HFF-Myc (cell line): Measurements from ENCODE around the gene LONP1.
A peak's percentile ranks its signal among the peaks of the same experiment; 100 is the strongest.

Experiments used
- DNase-seq: peaks from one replicate; pipeline ENCODE4 v3.0.0-alpha.2; 2011; ENCODE audit warnings: low read depth; ENCODE audit errors: extremely low read depth
- H3K4me3 ChIP-seq: replicated peaks from 2 replicates; pipeline ENCODE4 v1.5.1; 2011; ENCODE audit warnings: low read depth, mild to moderate bottlenecking, control low read depth, low read length
- TF ChIP-seq, protein P1 (sequence below): IDR thresholded peaks from 2 replicates; pipeline ENCODE4 v1.5.1; 2012; ENCODE audit warnings: mild to moderate bottlenecking, low read depth, low read length, control low read depth; ENCODE audit errors: missing control alignments

LONP1 gene, protein sequence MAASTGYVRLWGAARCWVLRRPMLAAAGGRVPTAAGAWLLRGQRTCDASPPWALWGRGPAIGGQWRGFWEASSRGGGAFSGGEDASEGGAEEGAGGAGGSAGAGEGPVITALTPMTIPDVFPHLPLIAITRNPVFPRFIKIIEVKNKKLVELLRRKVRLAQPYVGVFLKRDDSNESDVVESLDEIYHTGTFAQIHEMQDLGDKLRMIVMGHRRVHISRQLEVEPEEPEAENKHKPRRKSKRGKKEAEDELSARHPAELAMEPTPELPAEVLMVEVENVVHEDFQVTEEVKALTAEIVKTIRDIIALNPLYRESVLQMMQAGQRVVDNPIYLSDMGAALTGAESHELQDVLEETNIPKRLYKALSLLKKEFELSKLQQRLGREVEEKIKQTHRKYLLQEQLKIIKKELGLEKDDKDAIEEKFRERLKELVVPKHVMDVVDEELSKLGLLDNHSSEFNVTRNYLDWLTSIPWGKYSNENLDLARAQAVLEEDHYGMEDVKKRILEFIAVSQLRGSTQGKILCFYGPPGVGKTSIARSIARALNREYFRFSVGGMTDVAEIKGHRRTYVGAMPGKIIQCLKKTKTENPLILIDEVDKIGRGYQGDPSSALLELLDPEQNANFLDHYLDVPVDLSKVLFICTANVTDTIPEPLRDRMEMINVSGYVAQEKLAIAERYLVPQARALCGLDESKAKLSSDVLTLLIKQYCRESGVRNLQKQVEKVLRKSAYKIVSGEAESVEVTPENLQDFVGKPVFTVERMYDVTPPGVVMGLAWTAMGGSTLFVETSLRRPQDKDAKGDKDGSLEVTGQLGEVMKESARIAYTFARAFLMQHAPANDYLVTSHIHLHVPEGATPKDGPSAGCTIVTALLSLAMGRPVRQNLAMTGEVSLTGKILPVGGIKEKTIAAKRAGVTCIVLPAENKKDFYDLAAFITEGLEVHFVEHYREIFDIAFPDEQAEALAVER

DNA sequence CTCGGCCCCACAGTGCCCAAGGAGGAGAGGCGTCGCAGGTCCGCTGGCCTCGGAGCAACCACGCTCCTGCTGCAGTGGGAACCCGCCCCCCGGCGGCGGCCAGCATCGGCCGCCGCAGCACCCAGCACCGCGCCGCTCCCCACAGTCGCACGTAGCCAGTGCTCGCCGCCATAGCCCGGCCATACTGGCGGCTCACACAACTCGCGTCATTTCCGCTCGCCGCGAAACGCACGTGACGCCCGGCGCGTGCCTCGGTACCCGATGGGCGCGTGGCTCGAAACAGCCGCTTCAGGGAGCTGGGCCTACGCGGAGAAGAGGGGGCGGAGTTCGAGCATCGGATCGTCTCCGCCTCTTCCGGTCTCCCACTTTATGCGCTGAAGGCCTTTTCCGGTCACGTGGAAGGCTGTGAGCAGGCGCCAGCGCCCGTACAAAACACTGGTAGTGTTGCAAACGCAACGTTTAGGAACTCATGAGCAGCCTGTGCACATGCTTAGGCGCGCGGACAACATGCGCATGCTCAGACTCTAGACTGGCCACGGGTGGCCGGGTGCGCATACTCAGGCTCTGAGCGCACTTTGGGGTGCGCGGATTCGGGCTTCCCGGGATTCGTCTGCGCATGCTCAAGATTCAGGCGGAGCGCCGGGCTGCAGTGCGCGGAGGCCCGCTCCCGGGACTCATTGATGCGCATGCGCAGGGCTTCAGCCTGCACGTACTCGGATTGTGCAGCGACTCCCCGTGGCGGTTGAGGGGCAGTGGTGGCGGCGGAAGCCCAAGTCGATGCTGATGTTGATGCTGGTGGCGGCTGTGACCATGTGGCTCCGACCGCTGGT, at the start of gene LONP1, which contains the start of gene CATSPERD:
Gene LONP1, minus strand, starts transcription at position 186 of the 830 bp plus-strand sequence. Its CDS starts 14 bp downstream, at position 172.
Gene CATSPERD, plus strand, starts transcription at position 677 of the 830 bp plus-strand sequence. Its CDS starts 101 bp downstream, at position 778.
- TF ChIP-seq, protein P1, sequence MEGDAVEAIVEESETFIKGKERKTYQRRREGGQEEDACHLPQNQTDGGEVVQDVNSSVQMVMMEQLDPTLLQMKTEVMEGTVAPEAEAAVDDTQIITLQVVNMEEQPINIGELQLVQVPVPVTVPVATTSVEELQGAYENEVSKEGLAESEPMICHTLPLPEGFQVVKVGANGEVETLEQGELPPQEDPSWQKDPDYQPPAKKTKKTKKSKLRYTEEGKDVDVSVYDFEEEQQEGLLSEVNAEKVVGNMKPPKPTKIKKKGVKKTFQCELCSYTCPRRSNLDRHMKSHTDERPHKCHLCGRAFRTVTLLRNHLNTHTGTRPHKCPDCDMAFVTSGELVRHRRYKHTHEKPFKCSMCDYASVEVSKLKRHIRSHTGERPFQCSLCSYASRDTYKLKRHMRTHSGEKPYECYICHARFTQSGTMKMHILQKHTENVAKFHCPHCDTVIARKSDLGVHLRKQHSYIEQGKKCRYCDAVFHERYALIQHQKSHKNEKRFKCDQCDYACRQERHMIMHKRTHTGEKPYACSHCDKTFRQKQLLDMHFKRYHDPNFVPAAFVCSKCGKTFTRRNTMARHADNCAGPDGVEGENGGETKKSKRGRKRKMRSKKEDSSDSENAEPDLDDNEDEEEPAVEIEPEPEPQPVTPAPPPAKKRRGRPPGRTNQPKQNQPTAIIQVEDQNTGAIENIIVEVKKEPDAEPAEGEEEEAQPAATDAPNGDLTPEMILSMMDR, result peak; percentile 89
- H3K4me3 ChIP-seq, result peak within 1 kb of the TSS; percentile 99
- peak; percentile 97 for DNase-seq

DNA sequence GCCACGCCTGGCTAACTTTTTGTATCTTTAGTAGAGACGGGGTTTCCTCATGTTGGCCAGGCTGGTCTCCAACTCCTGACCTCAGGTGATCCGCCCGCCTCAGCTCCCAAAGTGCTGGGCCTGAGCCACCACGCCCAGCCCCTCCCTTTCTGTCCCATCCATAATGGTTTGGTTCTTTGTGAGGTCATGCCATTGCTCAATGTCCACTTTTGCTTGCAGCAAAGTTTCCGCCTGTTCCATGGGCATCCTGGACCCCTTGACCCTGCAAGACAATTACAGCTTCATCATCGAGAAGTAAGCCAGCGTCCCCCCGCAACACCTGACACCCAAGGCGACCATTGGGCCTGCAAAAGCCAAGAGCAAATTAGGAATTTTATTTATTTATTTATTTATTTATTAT, 48.0 kb upstream of the LONP1 start:
- no peak overlapping the region for H3K4me3 ChIP-seq
- DNase-seq, result no peak
- TF ChIP-seq, protein P1, result no peak

GRCh38 chr19:5765220-5765619, 45.3 kb upstream of the LONP1 start:
- no peak for DNase-seq
- no peak overlapping the region for H3K4me3 ChIP-seq
- TF ChIP-seq, protein P1, result no peak

DNA sequence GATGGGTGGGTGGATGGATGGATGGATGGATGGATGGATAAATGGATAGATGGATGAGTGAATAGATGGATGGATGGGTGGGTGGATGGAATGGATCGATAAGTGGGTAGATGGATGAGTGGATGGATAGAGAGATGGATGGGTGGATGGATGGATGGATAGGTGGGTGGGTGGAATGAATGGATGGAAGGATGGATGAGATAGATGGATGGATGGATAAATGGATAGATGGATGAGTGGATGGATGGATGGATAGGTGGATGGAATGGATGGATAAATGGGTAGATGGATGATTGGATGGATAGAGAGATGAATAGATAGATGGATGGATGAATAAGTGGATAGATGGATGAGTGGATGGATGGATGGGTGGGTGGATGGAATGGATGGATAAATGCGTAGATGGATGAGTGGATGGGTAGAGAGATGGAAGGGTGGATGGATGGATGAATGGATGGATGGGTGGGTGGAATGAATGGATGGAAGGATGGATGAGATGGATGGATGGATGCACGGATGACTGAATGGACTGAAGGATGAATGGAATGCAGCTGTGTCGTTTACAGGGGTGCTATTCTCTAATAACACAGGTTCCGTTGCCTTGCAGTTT, 42.8 kb upstream of the LONP1 start:
- TF ChIP-seq, protein P1, result no peak
- H3K4me3 ChIP-seq, result no peak overlapping the region
- DNase-seq, result no peak

DNA sequence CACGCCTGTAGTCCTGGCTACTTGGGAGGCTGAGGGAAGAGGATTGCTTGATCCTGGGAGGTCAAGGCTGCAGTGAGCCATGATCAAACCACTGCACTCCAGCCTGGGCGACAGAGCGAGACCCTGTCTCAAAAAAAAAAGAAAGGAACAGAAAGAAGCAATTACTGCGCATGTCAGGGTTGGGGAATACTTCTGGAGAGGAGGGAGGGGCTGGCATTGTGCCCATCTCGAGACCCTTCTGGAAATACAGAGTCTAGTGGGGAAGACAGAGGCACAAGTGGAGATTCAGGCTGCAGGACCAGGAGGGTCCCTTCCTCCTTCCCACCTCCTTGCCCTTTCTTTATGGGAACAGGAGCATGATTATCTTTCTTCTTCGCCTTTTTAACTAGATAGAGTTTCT, 33.8 kb upstream of the LONP1 start:
- TF ChIP-seq, protein P1, result no peak
- no peak for DNase-seq
- no peak overlapping the region for H3K4me3 ChIP-seq

- TF ChIP-seq, protein P1, result no peak
- DNase-seq, result no peak
- no peak overlapping the region for H3K4me3 ChIP-seq
Measured at GRCh38 chr19:5751709-5752108, 31.8 kb upstream of the LONP1 start.
